ENCODE measurements around the gene CENPM.

The CENPM gene

DNA sequence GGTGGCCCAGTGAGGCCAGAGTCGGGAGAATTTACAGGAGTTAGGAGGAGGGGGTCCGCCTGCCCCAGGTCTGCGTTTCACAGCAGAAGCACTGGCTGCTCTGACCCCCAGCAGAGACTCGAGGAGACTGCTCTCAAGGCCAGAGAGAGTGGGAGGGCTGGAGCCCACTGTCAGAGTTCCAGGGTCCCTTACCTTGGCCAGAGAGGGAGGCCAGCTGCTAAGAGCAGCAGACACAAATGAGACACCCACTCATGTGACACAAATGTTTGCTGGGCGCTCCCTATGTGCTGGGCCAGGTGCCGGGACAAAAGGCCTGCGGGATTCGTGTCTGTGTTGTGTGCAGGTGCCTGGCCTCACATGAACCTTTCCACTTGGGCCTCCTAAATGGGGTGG lies 17.5 kb downstream of the CENPM start:
- no peak for DNase-seq

DNA sequence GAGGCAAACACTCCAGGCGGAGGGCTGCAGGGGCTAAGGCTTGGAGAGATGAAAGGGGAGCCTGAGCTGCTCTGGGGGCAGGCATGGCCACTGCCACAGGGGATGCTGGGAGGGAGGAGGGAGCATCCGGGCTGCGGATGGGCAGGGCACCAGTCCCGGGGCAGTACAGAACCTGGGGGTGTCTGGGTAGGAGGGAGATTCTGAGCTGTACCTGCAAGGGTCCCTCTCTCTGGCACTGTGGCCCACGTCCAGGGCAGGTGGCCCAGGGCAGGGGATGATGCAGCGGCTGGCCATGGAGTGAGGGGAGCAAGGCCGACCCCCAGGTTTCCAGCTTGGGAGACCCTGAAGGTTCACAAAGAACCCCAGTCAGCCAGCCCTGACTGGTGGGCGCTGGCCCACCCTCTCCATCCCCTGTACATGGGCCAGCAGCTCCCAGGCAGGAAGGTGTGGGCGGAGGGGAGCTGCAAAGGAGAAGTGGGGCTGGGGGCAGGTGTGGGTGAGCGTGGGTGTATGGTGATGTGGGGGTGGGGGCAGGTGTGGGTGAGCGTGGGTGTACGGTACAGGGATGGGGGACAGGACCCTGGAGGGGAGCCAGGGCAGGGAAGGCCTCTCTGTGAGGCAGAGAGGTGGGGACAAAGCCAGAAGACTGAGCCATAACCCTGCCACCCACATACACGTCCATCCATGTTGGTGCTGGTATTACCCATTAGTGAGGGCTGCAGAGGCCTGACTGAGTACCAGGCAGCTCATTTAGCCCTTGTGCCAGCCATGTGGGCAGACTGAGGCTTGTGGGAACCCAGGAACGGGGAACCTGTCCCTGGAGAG lies 18.1 kb downstream of the CENPM start:
- no peak for DNase-seq

DNA sequence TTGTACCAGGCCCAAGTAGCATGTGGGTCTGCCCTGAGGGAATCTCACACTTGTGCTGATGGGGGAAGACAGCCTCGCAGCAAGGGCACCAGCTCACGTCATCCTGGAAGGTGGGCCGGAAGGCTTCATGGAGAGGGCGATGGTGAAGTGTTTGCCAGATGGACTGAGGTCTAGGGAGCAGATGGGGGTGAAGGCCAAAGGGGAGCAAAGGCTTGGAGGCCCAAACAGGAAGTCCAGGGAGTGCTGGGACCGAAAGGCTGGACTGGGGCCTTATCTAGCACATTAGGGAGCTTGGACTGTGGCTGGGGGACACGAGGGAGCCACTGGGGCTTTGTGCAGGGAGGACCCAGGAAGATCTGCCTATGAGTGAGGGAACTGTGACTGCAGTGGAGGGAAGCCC lies 19.1 kb downstream of the CENPM start:
- no peak for DNase-seq

DNA sequence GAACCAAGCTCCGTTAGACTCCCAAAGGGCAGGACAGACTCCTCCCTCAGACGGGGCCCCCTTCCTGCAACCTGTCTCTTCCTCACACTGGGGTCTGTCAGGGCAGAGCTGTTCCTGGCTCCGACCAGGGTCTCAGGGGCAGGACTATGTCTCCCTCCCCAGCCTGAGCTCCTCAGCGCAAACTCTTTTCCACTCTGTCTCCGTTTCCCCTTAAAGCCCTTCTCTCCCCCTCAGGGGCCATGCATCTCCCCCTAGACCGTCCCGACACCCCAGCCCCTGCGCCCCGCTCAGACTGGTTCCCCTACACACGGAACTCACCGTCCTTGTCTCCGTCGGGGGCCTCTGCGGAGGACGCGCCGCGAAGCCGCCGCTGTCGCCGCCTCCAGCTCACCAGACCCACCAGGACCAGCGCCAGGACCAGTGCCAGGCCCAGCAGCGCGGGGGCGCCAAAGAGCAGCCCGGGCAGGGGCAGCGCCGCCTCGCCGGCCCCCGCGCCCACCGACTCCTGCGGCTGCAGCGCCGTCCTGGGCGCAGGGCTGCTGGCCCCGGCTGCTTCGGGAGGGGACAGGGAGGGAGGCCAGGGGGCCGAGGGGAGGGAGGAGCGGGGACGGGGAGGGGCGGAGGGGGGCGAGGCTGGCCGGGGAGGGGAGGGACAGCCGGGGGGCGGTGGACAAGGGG lies 21.0 kb downstream of the CENPM start:
- peak; percentile 66 for DNase-seq

DNA sequence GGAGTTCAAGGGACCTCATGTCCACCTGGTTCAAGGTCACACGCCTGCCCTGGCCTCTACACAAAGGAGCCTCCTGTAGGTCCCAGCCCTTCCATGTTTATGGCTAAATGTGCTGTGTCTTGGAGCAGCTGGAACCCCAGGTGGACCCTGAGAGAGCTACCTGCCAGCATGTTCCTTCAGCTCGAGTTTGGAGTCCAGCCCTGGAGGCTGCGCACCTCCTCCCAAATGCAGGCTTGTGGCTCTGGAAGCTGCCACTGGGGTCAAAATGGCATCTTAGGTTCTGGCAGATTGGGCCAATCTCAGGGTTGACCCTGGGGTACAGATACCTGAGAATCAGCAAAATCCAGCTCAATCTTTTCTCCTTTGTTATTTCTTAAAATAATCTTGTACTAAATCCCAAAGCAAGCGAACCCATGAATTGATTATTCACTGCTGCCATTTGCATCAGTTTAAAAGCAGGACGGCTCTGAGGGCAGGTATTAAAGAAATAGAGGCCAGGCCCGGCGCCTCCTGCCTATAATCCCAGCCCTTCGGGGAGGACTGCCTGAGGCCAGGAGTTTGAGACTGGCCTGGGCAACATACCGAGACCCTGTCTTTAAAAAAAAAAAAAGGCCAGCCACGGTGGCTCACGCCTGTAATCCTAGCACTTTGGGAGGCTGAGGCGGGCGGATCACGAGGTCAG lies 23.2 kb downstream of the CENPM start:
- DNase-seq: no peak

DNA sequence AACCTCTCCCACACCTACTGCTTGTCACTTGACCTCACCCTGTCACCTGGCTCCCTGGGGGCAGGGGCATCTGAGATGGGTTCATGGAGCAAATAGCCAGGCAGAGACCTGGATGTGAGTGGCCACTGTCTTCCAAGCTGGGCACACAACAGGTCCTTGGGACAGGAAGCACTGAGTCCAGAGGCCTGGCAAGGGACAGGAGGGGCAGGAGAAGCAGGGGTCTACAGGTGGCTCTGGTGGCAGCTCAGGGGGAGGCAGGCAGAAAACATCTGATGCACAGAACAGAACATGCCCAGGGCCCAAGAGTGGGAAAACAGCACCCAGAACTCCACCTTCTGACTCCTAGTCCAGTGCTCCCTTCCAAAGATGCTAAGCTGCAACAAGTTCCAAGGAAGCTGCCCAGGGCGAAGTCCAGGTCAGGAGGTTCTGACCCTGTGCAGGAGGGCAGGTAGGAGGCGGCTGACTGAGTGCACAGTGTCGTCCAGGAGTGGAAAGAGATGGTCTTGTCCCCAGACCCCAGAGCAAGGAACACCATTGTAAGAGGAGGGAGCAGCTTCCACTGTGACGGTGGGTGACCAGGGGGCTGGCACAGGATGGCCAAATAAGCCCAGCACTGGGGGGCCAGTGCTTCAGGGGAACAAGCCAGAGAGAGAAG lies 23.9 kb downstream of the CENPM start:
- DNase-seq: no peak

DNA sequence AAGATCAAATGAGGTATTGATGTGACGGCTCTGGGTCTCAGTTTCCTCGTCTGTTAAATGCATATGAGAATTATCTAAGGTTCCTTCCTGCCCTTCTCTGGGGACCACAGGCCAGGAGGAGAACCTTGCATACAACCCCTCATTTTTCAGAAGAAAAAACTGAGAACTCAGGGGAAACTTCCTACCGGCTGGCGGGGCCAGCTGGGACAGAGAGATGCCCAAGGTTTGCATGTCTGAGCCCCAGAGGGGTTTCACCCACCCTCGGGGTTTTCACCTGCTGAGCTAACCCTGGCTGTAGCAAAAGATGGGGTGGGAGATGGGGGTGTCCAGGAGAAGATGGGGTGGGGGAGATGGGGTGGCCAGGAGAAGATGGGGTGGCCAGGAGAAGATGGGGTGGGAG lies 24.6 kb downstream of the CENPM start:
- no peak for DNase-seq

DNA sequence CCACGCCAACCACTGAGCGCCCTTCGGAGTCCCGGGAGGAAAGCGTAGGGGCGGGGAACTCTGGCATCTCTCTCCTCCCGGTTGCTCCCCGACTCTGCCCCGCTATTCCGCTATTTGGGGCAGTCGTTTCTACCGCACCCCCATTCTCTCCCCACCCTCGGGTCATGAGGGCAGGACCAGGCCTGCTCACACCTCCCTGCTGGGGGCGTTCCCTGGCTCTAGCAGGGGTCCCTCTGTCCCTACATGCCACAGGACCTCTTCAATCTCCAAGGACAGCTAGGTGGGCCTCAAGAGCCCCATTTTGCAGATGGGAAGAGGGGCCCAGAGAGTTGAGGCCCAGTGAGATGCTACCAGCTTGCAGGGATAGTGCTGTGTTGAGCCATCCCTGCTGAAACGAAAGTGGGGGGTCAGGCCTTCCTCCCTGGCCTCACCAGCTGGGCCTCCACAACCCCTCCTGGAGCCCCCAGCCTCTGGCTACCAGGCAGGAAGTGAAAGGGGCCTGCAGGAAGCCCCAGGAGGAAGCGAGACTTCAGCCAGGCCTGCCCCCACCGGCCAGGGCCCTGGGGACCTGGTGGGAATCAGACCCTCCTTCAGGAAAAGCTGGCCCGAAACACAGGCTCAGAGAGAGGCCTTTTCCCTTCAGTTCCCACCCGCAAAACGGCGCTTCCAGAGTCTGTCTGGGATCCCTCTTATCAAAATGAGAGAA lies 26.5 kb downstream of the CENPM start:
- DNase-seq: no peak

DNA sequence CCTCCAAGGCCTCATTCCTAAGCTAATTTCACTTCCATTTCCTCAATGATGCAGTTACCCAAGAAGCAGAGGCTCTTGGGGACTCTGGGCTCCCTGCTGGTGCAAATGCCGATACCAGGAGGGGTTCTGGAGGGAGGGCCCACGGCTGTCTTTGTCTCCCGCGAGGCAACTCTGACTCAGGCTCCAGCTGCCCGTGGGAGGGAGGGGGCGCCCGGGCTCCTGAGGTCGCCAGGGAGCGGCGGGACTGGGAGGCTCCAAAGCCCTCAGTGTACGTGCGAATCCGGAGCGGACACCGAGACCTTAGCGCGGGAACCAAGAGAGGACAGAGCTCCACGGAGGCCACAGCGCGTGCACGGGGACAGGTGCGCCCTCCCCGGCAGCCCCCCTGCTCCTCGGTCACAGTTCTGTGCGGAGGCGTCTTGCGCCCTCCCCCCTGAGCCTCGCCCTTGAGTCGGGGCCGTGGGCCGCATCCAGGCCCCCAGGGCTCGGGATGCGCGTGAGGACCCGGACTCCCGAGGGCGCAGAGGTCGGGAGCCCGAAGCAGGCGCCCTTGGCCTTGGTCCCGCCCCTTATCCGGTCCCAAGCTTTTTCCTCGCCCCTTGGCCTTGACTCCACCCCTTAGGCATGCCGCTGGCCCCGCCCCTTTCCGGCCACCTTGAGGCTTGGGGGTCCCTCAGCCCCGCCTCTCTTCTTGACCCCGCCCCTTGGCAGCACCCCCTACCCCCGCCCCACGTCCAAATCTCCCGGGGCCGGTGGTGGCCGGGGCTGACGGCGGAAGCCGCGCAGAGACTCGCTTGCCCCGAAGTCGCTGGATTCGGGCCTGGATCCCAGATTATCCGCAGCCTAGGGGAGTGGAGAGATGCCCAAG lies 27.4 kb downstream of the CENPM start:
- DNase-seq: no peak

DNA sequence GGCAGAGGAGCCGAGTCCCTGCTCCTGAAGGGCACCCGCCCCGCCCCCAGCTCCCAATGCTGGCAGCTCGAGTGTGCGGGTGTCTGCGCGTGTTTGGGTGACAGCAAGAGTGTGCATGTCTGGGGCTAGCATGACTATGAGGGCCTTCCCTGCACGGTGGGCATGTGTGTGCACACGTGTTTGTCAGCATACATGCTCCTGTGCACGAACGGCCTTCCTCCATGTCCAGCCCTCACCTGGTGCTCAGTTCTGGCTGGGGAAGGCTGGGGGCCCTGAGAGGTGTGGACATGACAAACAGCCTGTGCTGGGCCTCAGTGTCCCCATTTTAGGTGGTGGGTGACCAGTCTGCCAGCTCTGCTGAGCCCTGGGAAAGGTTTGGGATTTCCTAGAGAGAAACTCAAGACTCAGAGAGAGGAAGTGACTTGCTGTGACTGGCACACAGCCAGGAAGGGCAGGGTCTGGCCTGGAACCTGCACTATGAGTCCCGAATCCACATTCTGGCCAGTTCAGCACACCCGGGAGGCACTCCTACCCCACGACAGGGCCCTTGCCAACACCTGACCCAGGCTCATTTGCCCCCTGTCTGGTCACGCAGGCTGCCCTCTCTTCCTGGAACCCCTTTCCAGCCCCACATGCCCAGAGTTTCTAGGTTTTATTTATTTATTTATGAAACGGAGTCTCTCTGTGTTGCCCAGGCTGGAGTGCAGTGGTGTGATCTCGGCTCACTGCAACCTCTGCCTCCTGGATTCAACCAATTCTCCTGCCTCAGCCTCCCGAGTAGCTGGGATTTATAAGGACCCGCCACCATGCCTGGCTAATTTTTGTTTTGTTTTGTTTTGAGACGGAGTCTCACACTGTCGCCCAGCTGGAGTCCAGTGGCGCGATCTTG lies 28.8 kb downstream of the CENPM start:
- no peak for DNase-seq

DNA sequence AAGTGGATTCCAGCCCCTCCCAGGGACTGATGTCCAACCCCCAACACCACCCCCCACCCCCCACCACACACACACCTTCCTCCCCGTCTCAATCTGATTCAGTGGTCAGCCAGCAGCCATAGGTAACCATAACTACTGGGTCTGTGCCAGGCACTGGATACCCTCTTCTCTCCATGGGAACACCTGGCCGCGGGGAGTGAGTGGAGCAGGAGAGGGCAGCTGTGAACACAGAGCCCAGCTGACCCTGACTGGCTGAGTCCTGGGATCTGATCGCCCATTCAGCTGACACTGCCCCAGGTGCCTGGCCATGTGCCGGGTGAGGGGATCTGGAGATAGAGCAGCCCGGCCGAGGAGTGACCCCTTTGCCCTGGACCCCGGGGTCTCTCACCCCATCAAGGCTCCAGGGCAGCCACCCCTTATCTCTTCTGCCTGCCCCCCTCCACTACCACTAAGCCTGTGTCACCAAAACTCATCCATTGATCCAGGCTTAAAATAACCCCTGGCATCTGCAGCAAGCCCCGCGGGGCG lies 29.5 kb downstream of the CENPM start:
- DNase-seq: no peak

DNA sequence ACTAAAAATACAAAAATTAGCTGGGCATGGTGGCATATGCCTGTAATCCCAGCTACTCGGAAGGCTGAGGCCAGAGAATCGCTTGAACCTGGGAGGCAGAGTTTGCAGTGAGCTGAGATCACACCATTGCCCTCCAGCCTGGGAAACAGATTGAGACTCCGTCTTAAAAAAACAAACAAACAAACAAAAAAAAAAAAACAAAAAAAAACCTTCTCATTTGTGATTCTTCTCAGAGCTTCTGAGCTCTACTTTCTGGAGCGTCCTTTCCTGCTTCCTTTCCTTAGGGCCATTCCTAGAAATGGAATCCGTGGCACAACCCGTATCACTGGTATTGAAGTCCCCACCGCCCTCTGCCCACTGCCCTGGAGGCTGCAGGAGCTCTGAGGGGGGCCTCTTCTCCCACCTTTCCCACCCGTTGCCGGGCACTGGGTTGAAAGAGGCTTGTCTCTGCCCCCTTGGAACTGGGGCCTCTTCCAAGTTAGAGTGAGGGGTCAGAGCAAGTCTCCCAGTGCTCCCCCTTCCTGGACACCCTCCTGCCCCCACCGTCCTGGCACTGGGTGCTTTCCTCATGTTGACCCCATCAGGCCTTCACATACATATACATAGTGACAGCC lies 30.1 kb downstream of the CENPM start:
- no peak for DNase-seq

DNA sequence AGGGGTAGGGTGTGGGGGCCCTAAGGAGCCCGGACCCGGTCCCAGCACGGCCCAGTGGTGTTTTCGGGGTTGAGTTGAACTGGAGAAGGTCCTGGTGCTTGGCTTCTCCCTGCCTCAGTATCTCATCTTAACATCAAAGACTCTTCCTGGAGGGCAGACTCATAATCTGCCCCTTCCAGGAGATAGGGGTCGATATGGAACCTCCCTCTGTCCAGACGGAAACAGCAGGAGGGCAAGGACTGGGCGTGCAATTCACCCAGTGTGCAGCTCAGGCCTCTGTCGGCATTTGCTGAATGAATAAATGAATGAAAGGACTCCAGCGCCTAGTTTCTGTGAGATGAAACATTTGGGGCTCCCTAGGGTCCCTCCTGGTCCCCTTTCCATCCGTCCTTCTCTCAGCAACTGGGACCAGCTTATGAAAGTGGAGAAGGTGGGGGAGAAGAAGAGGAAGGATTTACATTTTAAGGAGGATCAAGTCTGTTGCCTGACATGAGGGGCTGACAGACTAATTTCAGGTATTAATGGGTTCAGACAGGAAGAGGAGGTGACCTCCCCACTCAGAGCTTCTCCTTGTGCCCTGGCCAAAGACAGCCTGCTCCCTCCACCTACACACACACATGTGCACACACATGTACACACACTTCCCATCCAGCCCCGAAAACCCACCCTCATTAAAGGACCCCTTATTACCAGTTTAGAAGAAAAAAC lies 31.0 kb downstream of the CENPM start:
- no peak for DNase-seq

DNA sequence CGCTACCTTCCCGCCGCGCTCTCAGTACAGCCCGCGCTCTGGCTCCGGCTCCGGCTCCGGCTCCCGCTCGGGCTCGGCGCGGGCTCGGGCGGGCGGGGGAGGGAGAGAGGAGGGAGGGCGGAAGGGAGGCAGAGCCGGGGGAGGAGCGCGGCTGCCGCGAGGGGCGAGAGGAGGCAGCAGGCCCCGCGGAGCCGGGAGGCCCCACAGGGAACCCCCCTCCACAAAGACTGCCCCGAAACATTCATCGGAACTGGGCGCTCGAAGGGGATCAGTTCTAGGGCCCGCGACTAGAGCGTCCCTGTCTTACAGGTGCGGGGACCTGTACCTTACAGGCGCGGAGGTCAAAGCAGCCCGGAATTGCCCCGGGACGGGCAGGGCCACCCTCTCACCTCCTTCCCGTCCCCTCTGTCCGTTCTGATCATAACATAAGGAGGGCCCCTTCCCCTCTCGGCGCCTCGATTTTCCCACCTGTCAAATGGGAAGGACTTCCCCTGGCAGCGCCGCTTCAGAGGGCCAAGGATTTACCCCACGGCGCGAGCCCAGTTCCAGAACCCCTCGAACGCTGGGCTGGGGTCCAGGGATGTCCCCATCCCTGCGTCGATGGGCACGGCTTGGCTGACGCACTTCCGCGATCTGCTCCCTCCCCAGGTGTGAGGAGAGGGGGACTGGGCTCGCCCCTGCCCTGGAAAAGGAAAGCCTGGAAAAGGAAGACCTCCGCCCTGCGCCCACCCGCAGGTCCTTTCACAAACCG lies 31.7 kb downstream of the CENPM start, which contains the start of gene SHISA8:
TSS of gene SHISA8 (minus strand) at position 40 of the 751 bp plus-strand sequence. CDS start 407 bp downstream, outside the sequence.
- DNase-seq: no peak

DNA sequence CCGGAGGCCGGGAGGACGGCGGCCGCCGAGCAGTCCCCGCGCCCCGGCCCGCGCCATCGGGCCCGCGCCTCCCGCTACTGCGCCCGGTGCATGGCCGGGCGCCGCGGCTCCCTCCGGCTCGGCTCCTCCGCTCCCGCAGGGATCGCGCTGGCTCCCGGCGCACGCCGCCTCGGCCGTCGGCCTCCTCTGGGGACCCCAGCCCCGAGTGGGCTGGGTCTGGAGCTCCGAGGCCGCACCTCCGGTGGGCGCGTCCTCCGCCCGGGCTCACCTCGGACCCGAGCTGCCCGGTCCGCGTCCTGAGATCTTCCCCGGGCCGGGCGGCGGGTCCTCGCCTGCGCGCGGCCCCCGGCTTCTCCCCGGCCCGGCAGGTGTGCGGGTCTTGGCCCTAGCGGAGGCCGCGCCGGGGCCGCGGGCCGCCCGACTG lies 32.3 kb downstream of the CENPM start:
- DNase-seq: no peak

DNA sequence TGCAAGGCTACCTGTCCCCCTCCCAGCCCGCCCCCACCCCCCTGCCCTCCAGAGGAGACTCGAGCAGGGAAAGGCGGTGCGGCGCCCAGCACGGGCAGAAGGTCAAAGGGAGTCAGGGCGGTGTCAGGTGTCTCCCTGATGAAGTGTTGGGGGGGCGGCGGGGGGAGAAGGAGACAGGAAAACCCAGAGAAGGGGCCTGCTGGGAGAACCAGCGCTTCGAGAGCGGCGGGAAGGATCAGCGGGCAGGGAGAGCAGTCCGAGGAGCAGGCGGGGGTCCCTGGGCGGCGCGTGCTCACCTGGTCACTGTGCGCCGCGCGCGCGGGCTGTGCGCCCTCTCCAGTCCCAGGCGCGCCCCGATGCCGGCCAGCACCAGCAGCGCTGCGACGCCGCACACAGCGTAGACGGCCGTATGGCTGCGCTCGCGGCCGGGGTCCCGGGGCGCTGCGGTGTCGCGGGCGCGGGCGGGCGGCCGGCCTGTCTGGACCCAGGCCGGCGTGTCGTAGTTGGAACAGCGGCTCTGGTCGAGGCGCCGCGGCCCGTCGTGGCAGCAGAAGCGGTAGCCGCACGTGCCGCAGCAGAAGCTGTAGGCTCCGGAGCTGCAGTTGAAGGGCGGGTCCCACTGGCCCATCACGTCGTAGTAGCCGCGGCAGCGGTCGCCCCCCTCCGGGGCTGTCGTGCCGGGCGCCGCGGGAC lies 33.0 kb downstream of the CENPM start:
- DNase-seq: no peak

DNA sequence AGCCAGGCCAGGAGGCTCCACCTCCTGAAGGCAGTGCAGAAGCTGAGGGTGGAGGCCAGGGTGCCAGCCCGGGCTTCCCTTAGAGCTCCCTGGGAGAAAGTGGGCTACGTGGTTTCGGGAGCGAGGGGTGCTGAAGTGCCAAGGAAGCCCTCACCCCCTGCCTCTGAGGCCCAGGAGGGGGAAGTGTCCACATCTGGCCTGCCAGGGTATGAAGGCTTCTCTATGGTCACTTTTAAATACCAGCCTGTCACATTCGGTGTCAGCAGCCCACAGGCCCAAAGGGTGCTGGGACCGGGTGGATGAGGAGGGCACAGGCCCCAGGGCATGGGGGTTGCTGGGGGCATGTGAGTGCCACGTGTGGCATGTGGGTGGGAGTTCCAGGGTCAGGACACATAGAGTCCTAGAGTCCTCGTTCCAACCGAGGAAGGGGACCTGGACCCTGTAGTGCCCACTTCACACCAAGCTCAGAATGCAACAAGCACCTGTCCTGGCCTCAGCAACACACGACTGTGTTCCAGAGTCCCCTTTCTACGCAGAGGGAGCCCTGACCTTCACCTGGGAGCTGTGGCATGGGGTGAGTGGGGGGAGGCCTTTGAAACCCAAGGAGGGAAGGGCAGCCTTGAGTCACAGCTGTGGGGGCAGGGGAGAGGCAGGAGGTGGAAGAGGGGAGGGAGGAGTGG lies 33.8 kb downstream of the CENPM start:
- no peak for DNase-seq
